SU-DHL-6 (cell line): Measurements from ENCODE around the gene ITPR2.

Source experiments
- H2AFZ ChIP-seq: fragments of 200-600 bp; sonication (generic); 2 replicates; pipeline ENCODE4 v1.6.1; 2014; ENCODE audit warnings: low read depth, mild to moderate bottlenecking, moderate library complexity, mixed read lengths, antibody characterized with exemption, low read length; ENCODE audit not compliant: severe bottlenecking
- H3F3A ChIP-seq: fragments of 200-600 bp; shearing (Covaris generic); 2 replicates; pipeline ENCODE4 v1.6.0; 2016; ENCODE audit warnings: antibody characterized with exemption, mild to moderate bottlenecking; ENCODE audit not compliant: insufficient read depth
- H3K27ac ChIP-seq: fragments of 200-600 bp; sonication (generic); 2 replicates; pipeline ENCODE4 v1.5.1; 2016; ENCODE audit warnings: low read depth, mild to moderate bottlenecking, low read length, moderate library complexity, mixed read lengths
- H3K27me3 ChIP-seq: fragments of 200-600 bp; sonication (generic), shearing (Covaris generic); 2 replicates; pipeline ENCODE4 v1.6.0; 2014; ENCODE audit warnings: mild to moderate bottlenecking, low read length
- H3K36me3 ChIP-seq: fragments of 200-600 bp; sonication (generic); 2 replicates; pipeline ENCODE4 v1.6.1; 2014; ENCODE audit warnings: mild to moderate bottlenecking, low read length, mixed read lengths
- H3K4me2 ChIP-seq: fragments of 300-600, 200-600 bp; shearing (Covaris generic), sonication (generic); 2 replicates; pipeline ENCODE4 v1.6.0; 2014; ENCODE audit warnings: low read length, low read depth, mild to moderate bottlenecking; ENCODE audit not compliant: poor library complexity, severe bottlenecking
- H3K4me3 ChIP-seq: fragments of 200-600 bp; sonication (generic); 2 replicates; pipeline ENCODE4 v1.5.1; 2014; ENCODE audit warnings: antibody characterized with exemption, low read length, mild to moderate bottlenecking, mixed read lengths; ENCODE audit not compliant: insufficient read depth, poor library complexity, severe bottlenecking
- H3K79me2 ChIP-seq: fragments of 200-600 bp; sonication (generic); 2 replicates; pipeline ENCODE4 v1.6.1; 2014; ENCODE audit warnings: mild to moderate bottlenecking, low read length, moderate library complexity; ENCODE audit not compliant: insufficient read depth
- H3K9ac ChIP-seq: fragments of 200-600 bp; sonication (generic); 2 replicates; pipeline ENCODE4 v1.7.0; 2014; ENCODE audit warnings: mild to moderate bottlenecking, low read length
- H3K9me2 ChIP-seq: fragments of 200-600 bp; sonication (generic); replicated peaks from 2 replicates; pipeline ENCODE4 v1.6.1; 2014; ENCODE audit warnings: low read length; ENCODE audit not compliant: insufficient read depth
- H3K9me3 ChIP-seq: fragments of 200-600 bp; sonication (generic); 2 replicates; pipeline ENCODE4 v1.6.1; 2014; ENCODE audit warnings: low read length, mixed read lengths; ENCODE audit not compliant: insufficient read depth
- H4K20me1 ChIP-seq: fragments of 200-600 bp; sonication (generic); 2 replicates; pipeline ENCODE4 v1.6.1; 2014; ENCODE audit warnings: low read depth, mild to moderate bottlenecking, antibody characterized with exemption, low read length, moderate library complexity, mixed read lengths
- EZH2phosphoT487 ChIP-seq: fragments of 200-600 bp; sonication (generic), shearing (Covaris generic); conservative IDR thresholded peaks from 2 replicates; pipeline ENCODE4 v1.6.1; 2018; ENCODE audit warnings: mild to moderate bottlenecking, antibody characterized with exemption, low read length, moderate library complexity, mixed read lengths
- TF ChIP-seq, protein P1 (sequence below): fragments of 200-600 bp; sonication (generic); IDR thresholded peaks from one replicate; pipeline ENCODE4 v1.5.1; 2017; ENCODE audit warnings: antibody characterized with exemption, mild to moderate bottlenecking, low read length, moderate library complexity; ENCODE audit not compliant: insufficient read depth, poor library complexity, severe bottlenecking

ITPR2 gene

DNA sequence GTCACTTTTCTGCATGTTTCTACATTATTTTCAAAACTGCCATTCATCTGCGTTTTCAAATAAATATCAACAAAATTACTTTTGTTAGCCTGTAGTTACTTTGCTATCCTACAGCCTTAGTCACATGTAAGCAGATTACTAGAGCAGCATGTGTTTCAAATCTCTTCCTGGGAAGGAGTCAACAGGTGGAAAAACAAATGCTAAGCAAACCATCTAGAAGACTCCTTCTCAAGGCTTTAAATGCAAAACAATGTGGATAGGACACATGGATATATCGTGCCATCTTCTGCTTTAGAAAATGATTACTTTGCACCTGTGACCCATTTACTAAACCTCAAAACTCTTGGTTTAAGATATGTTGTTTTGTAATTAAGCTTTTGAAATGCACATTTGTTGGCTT lies 528.7 kb downstream of the ITPR2 start:
- no peaks in the 10 kb centered on the region for H3K9me3 ChIP-seq
- H3K27ac ChIP-seq, result no peak overlapping the region
- no peak overlapping the region for H3K4me2 ChIP-seq
- no peaks in the 10 kb centered on the region for H3K27me3 ChIP-seq
- H3K9ac ChIP-seq, result no peak overlapping the region
- no peaks in the 10 kb centered on the region for H3K79me2 ChIP-seq
- no peaks in the 10 kb centered on the region for H3F3A ChIP-seq
- TF ChIP-seq, protein P1, sequence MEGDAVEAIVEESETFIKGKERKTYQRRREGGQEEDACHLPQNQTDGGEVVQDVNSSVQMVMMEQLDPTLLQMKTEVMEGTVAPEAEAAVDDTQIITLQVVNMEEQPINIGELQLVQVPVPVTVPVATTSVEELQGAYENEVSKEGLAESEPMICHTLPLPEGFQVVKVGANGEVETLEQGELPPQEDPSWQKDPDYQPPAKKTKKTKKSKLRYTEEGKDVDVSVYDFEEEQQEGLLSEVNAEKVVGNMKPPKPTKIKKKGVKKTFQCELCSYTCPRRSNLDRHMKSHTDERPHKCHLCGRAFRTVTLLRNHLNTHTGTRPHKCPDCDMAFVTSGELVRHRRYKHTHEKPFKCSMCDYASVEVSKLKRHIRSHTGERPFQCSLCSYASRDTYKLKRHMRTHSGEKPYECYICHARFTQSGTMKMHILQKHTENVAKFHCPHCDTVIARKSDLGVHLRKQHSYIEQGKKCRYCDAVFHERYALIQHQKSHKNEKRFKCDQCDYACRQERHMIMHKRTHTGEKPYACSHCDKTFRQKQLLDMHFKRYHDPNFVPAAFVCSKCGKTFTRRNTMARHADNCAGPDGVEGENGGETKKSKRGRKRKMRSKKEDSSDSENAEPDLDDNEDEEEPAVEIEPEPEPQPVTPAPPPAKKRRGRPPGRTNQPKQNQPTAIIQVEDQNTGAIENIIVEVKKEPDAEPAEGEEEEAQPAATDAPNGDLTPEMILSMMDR, result no peak
- TF ChIP-seq EZH2phosphoT487, result no peak
- H3K4me3 ChIP-seq, result no peak overlapping the region
- no peaks in the 10 kb centered on the region for H3K36me3 ChIP-seq
- H4K20me1 ChIP-seq, result no peaks in the 10 kb centered on the region
- no peaks in the 10 kb centered on the region for H3K9me2 ChIP-seq
- H2AFZ ChIP-seq, result no peak overlapping the region

DNA sequence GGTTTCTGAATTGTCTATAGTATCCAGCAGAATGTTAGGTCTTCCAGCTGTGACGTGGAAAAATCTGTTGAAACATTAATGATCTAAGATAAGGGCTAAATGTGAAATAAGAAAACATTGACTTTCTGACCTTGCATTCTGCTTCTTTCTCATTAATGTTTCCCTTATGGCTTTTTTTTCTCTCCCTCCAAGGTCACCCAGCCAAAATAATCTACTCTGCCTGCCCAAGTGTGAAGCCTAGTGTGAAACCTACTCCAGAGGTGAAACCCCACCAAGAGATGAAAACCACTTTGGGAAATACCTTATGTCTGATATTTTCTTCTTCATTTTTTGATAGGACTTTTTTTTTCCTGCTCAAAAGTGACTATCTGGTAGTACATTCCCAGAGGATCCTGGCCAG lies 529.6 kb downstream of the ITPR2 start:
- Histone ChIP-seq H3F3A (no peaks in the 10 kb centered on the region), H3K27me3 (no peaks in the 10 kb centered on the region), H2AFZ (no peak overlapping the region), H3K4me2 (no peak overlapping the region), H3K9me3 (no peaks in the 10 kb centered on the region), H3K36me3 (no peaks in the 10 kb centered on the region), H4K20me1 (no peaks in the 10 kb centered on the region), H3K4me3 (no peak overlapping the region), H3K27ac (no peak overlapping the region), H3K9me2 (no peaks in the 10 kb centered on the region), H3K79me2 (no peaks in the 10 kb centered on the region), H3K9ac (no peak overlapping the region)
- TF ChIP-seq, protein P1, result no peak
- TF ChIP-seq EZH2phosphoT487, result no peak

DNA sequence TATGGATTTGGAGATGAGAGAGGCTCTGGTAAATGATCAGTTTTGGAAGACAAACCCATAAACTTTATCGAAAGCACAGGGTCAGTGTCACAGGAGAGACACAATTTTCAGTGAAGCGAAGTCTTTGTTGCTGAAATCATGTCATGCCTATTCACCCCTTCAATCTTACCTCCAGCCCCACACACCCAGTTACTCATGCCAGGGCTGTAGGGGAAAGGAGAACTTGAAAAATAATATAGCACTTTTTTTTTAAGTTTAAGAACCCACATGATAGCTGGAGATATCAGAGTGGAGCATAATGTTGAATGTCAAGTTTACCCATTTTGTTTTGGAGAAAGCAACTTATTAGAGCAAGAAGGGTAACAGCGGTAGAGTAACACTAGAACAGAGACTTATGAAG lies 530.2 kb downstream of the ITPR2 start:
- Histone ChIP-seq H3K4me3 (no peak overlapping the region), H3K4me2 (no peak overlapping the region), H3K79me2 (no peaks in the 10 kb centered on the region), H3K9me2 (no peaks in the 10 kb centered on the region), H3K9me3 (no peaks in the 10 kb centered on the region), H3K27ac (no peak overlapping the region), H3K9ac (no peak overlapping the region), H3K36me3 (no peaks in the 10 kb centered on the region), H3K27me3 (no peaks in the 10 kb centered on the region), H4K20me1 (no peaks in the 10 kb centered on the region), H3F3A (no peaks in the 10 kb centered on the region), H2AFZ (no peak overlapping the region)
- no peak for TF ChIP-seq EZH2phosphoT487

DNA sequence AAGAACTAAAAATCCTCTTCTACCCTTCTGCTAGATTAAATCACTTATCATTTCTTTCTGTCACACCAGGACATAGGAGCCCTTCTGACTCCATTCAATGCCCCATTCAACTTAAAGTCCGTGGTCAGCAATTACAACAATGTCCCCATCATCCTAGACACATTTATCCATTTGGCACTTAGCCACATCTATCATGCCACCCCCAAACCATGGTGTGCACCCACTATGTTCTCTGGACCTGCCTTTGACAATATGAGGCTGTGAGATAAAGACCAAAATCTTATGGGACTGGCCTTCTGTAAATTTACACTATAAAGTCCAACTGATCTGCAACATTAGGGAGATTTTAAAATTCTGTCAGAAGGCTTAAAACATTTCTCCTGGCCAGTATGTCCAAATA lies 533.2 kb downstream of the ITPR2 start:
- Histone ChIP-seq H3F3A (no peaks in the 10 kb centered on the region), H3K9me2 (no peaks in the 10 kb centered on the region), H3K9ac (no peak overlapping the region), H3K4me2 (no peak overlapping the region), H3K4me3 (no peak overlapping the region), H3K36me3 (no peaks in the 10 kb centered on the region), H4K20me1 (no peaks in the 10 kb centered on the region), H3K27me3 (no peaks in the 10 kb centered on the region), H3K79me2 (no peaks in the 10 kb centered on the region), H3K9me3 (no peaks in the 10 kb centered on the region), H2AFZ (no peak overlapping the region), H3K27ac (no peak overlapping the region)
- no peak for TF ChIP-seq EZH2phosphoT487
- TF ChIP-seq, protein P1, result no peak
